MM.1S (cell line): ENCODE data around the gene LGALS7.
A peak's percentile ranks its signal among the peaks of the same experiment; 100 is the strongest.

ENCODE experiments used
- DNase-seq: peaks from one replicate; pipeline ENCODE4 v3.0.0-alpha.2; 2015
- H2AFZ ChIP-seq: fragments of 300-600 bp; sonication (generic); 2 replicates; pipeline ENCODE4 v1.6.0; 2016; ENCODE audit warnings: antibody characterized with exemption, low read length
- H3F3A ChIP-seq: fragments of 300-600 bp; sonication (generic); 2 replicates; pipeline ENCODE4 v1.6.1; 2016; ENCODE audit warnings: mild to moderate bottlenecking, antibody characterized with exemption, low read length, moderate library complexity, mixed read lengths; ENCODE audit not compliant: insufficient read depth
- H3K27ac ChIP-seq: fragments of 300-600 bp; sonication (generic); 2 replicates; pipeline ENCODE4 v1.5.1; 2016; ENCODE audit warnings: mild to moderate bottlenecking, low read length
- H3K27me3 ChIP-seq: fragments of 300-600 bp; sonication (generic); replicated peaks from 2 replicates; pipeline ENCODE4 v1.6.0; 2016; ENCODE audit warnings: low read length; ENCODE audit not compliant: insufficient read depth
- H3K36me3 ChIP-seq: fragments of 300-600 bp; sonication (generic); replicated peaks from 2 replicates; pipeline ENCODE4 v1.6.1; 2016; ENCODE audit warnings: mild to moderate bottlenecking, low read length, mixed read lengths; ENCODE audit not compliant: insufficient read depth
- H3K4me1 ChIP-seq: fragments of 300-600 bp; sonication (generic); 2 replicates; pipeline ENCODE4 v1.6.1; 2016; ENCODE audit warnings: low read length, mixed read lengths
- H3K4me2 ChIP-seq: fragments of 300-600 bp; sonication (generic); 2 replicates; pipeline ENCODE4 v1.6.0; 2016; ENCODE audit warnings: low read depth, low read length
- H3K4me3 ChIP-seq: fragments of 300-600 bp; sonication (generic); 2 replicates; pipeline ENCODE4 v1.5.1; 2016; ENCODE audit warnings: low read length, mixed read lengths
- H3K79me2 ChIP-seq: fragments of 300-600 bp; sonication (generic); 2 replicates; pipeline ENCODE4 v1.6.1; 2016; ENCODE audit warnings: mixed run types, low read length, mixed read lengths
- H3K9ac ChIP-seq: fragments of 300-600 bp; sonication (generic); 2 replicates; pipeline ENCODE4 v1.6.1; 2016; ENCODE audit warnings: low read length, mixed read lengths
- H3K9me2 ChIP-seq: fragments of 300-600 bp; sonication (generic); replicated peaks from 2 replicates; pipeline ENCODE4 v1.6.1; 2016; ENCODE audit warnings: mild to moderate bottlenecking, low read length, mixed read lengths; ENCODE audit not compliant: insufficient read depth
- H3K9me3 ChIP-seq: fragments of 300-600 bp; sonication (generic); replicated peaks from 2 replicates; pipeline ENCODE4 v1.6.1; 2016; ENCODE audit warnings: mild to moderate bottlenecking, low read length, mixed read lengths; ENCODE audit not compliant: insufficient read depth
- H4K20me1 ChIP-seq: fragments of 300-600 bp; sonication (generic); 2 replicates; pipeline ENCODE4 v1.6.1; 2016; ENCODE audit warnings: mild to moderate bottlenecking, low read length, moderate library complexity, mixed read lengths; ENCODE audit not compliant: insufficient read depth
- CTCF ChIP-seq: fragments of 300-600 bp; sonication (generic); IDR thresholded peaks from 2 replicates; pipeline ENCODE4 v1.5.1; 2016; ENCODE audit warnings: antibody characterized with exemption, low read length, mixed read lengths
- EZH2 ChIP-seq: fragments of 300-600 bp; sonication (generic); optimal IDR thresholded peaks from 2 replicates; pipeline ENCODE3; 2017; ENCODE audit warnings: low read depth, mild to moderate bottlenecking, antibody characterized with exemption, low read length, mixed read lengths
- EZH2phosphoT487 ChIP-seq: fragments of 300-600 bp; sonication (generic); IDR thresholded peaks from 2 replicates; pipeline ENCODE4 v1.6.1; 2018; ENCODE audit warnings: antibody characterized with exemption, low read length

Gene LGALS7

GRCh38 chr19:38733241-38733492, 40.1 kb downstream of the LGALS7 start:
- DNase-seq, result no peak
- Histone ChIP-seq H3K4me1 (peaks cover 18% of the 10 kb centered on the region), H3K27ac (peak overlapping the region; percentile 77; the same call in 1 of the 2 replicates)

GRCh38 chr19:38731654-38732301, 41.5 kb downstream of the LGALS7 start:
- Histone ChIP-seq H3K9ac (no peak overlapping the region), H3K9me2 (no peaks in the 10 kb centered on the region), H4K20me1 (no peaks in the 10 kb centered on the region), H3K36me3 (no peaks in the 10 kb centered on the region), H3K79me2 (no peaks in the 10 kb centered on the region), H3K9me3 (no peaks in the 10 kb centered on the region), H2AFZ (no peak overlapping the region), H3K4me3 (no peak overlapping the region), H3F3A (peaks cover 25% of the 10 kb centered on the region), H3K27me3 (no peaks in the 10 kb centered on the region), H3K4me2 (no peak overlapping the region), H3K4me1 (peaks cover 18% of the 10 kb centered on the region), H3K27ac (no peak overlapping the region)
- TF ChIP-seq EZH2, result no peak
- TF ChIP-seq EZH2phosphoT487, result no peak
- TF ChIP-seq CTCF, result no peak
- DNase-seq, result no peak

More at GRCh38 chr19:38733241-38733492, 40.1 kb downstream of the LGALS7 start:
- H3K4me3 ChIP-seq, result no peak overlapping the region
- TF ChIP-seq EZH2 (no peak), EZH2phosphoT487 (no peak), CTCF (no peak)
- H2AFZ ChIP-seq, result no peak overlapping the region
- no peaks in the 10 kb centered on the region for H3K36me3 ChIP-seq
- H3F3A ChIP-seq, result peaks cover 25% of the 10 kb centered on the region
- H3K4me2 ChIP-seq, result peak overlapping the region; percentile 85; the same call in 1 of the 2 replicates
- H3K9me3 ChIP-seq, result no peaks in the 10 kb centered on the region
- no peaks in the 10 kb centered on the region for H3K79me2 ChIP-seq
- peaks cover 4% of the 10 kb centered on the region for H3K27me3 ChIP-seq
- no peak overlapping the region for H3K9ac ChIP-seq
- H4K20me1 ChIP-seq, result no peaks in the 10 kb centered on the region
- no peaks in the 10 kb centered on the region for H3K9me2 ChIP-seq

GRCh38 chr19:38730731-38731589, 42.4 kb downstream of the LGALS7 start:
- Histone ChIP-seq H4K20me1 (no peaks in the 10 kb centered on the region), H3K9ac (no peak overlapping the region), H3K27ac (no peak overlapping the region), H3K79me2 (no peaks in the 10 kb centered on the region), H2AFZ (no peak overlapping the region), H3F3A (peaks cover 25% of the 10 kb centered on the region), H3K4me1 (peaks cover 18% of the 10 kb centered on the region), H3K9me2 (no peaks in the 10 kb centered on the region), H3K27me3 (no peaks in the 10 kb centered on the region), H3K36me3 (no peaks in the 10 kb centered on the region), H3K9me3 (no peaks in the 10 kb centered on the region), H3K4me3 (no peak overlapping the region), H3K4me2 (no peak overlapping the region)
- no peak for DNase-seq
- TF ChIP-seq EZH2phosphoT487 (no peak), EZH2 (no peak), CTCF (no peak)
